GM19328 (cell line): ENCODE measurements around the gene YAF2.

Experiments
- ATAC-seq: cut with Tn5 transposase; IDR thresholded peaks from one replicate; pipeline ENCODE4 v1.9.1; 2021; ENCODE audit warnings: mild to moderate bottlenecking, moderate library complexity; ENCODE audit not compliant: unreplicated experiment

Gene YAF2

DNA sequence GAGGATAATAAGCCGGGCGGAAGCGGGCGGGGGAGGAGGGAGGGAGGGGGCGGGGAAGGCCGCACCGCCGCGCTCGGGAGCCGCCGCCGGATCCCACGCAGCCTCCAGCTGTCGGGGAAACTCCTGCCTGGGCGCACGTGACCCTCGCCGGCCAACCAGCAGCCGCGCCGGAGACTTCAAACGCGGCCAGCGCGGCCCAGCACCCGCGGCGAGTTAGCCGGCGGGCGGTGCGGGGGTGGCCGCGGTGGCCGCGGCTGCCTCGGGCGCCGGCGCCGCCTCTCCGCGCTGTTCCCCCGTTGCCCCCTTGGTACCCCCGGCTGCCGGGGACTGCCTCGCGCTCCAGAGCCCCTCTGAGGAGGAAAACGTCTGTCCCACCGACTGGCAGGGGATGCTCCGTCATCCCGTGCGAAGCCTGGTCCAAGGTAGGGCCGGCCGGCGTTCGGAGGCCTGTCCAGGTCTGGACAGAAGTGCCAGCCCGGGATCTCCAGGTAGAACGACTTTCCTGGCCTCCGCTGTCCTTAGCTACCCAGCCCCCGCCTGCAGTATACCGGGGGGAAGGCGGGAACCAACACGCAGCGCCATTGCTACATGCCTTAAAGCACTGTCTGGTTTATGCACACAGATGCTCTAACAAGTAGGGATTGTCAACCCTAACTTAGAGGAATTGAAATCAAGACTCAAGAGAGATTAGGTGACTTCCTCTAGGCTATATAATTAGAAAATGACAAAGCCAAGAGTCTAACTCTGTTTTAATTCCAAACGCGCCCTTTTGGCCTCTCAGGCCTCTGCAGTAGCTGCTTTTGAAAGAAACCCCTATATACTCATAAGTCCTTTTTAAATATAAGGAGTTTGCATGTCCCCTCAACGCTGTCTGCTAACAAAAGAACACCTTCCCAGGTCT is at the start of gene YAF2:
Gene YAF2 (minus strand): TSS at position 9 of the 901 bp plus-strand sequence. CDS start 68 bp downstream, outside the sequence.
- peak; percentile 81 for ATAC-seq

DNA sequence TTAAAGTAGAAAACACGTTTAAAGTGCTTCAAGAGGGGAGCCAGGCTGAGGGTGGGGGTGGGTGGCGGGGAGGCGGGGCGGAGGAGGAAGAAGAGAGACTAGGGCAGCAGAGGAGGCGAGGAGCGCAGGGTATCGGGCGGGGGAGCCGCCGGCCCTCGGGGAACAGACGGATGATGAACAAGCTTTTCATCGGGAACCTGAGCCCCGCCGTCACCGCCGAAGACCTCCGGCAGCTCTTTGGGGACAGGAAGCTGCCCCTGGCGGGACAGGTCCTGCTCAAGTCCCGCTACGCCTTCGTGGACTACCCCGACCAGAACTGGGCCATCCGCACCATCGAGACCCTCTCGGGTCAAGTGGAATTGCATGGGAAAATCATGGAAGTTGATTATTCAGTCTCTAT is 48.7 kb upstream of the YAF2 start:
- ATAC-seq: no peak

GRCh38 chr12:42285431-42285830 is 47.4 kb upstream of the YAF2 start:
- ATAC-seq: no peak

GRCh38 chr12:42284876-42285275 is 46.8 kb upstream of the YAF2 start:
- no peak for ATAC-seq

DNA sequence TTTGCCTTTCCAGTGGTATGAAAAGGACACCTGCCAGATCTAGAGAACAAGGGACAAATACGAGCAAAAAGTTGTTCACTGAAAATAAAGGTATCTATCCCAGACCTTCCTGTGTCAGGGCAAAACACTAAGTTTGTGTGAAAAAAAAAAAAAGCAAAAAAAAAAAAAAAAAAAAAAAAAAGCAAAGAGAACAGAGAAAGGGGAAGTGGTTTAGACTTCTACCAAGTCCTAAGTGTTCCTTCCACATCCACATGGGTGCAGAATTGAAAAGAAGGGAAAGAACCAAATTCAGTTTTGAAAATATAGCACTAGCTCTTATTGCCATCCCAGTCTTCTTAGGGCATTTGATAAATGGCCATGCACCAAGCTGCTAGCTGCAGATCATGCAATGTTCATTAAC is 46.1 kb upstream of the YAF2 start:
- ATAC-seq: no peak

DNA sequence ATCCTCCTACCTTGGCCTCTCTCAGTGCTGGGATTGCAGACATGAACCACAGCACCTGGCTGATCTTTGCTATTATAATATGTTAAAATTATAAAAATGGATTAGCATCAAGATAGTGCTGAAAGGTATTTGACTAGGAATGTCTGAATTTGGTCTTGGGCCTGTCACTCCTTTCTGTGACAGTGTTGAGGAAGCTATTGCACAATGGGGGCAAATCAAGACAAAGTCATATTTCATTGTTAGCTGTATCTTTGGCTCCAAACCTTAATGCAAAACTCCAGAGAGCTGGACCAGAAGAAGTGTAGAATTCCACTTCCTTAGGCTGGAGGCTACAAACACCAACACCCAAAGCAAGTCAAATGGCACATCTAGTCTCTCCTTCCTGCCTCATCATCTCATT is 45.7 kb upstream of the YAF2 start:
- ATAC-seq: no peak

DNA sequence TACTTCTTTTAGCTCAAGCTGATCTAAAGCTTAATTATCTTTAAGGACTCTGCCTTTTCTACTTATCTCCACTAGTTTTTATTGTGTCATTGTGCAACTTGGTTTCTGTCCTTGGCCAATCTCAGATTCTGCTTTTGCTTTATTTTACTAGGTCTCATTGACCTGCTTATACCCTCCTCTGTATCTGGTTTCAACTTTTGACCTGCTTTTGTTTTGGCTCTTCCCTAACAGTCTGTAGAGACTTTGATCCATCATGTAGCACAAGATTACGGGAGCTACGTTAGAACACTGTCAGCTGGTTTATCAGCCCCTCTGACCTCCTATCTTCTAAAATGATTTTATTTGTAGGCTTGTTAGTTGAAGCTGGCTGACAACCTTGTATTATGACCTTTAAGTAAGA is 44.2 kb upstream of the YAF2 start:
- no peak for ATAC-seq

- ATAC-seq: no peak
These were observed 43.8 kb upstream of the YAF2 start for GRCh38 chr12:42281844-42282243.

DNA sequence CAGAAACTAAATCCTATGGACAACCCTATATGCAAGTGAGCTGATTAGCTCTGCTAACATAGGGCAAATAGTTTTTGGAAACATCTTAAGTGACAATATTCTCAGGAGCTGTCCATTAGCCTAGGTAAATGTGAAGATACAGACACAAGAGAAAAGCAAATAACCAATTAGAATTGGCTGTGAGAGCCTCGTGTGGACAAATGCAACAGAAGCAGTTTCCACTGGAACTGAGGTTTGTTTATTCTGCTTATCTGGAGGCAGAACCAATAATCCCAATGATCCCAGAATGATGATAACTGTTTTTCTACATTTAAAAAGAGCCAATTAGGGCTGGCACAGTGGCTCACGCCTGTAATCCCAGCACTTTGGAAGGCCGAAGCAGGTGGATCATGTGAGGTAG is 43.2 kb upstream of the YAF2 start:
- no peak for ATAC-seq

GRCh38 chr12:42278128-42278510 is 40.1 kb upstream of the YAF2 start:
- ATAC-seq: no peak

- ATAC-seq: no peak
These were observed 39.5 kb upstream of the YAF2 start for GRCh38 chr12:42277396-42278127.

- no peak for ATAC-seq
These were observed 37.5 kb upstream of the YAF2 start for GRCh38 chr12:42275499-42275898.

DNA sequence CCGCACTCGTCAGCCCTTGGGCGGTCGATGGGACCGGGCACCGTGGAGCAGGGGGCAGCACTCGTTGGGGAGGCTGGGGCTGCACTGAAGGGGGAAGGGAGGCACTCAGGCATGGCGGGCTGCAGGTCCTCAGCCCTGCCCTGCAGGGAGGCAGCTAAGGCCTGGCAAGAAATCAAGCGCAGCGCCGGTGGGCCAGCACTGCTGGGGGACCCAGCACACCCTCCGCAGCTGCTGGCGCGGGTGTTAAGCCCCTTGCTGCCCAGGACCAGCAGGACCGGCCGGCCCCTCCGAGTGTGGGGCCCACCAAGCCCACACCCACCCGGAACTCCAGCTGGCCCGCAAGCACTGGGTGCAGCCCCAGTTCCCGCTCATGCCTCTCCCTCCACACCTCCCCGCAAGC is 35.7 kb upstream of the YAF2 start:
- no peak for ATAC-seq

DNA sequence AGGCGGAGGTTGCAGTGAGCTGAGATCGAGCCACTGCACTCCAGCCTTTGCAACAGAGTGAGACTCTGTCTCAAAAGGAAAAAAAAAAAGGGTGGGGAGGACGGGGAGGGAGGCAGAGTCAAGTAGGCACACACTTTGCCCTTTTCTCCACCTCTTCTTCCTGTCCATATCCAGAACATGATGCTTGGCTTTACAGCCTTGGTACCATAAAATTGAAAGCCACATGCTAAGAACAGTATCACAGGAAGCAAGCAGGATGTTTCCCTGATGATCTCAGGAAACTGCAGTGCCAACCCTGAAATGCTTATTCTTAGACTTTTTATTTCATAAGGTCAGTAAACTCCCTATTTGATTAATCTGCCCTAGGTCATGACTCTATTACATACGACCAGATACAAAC is 32.5 kb upstream of the YAF2 start:
- no peak for ATAC-seq

DNA sequence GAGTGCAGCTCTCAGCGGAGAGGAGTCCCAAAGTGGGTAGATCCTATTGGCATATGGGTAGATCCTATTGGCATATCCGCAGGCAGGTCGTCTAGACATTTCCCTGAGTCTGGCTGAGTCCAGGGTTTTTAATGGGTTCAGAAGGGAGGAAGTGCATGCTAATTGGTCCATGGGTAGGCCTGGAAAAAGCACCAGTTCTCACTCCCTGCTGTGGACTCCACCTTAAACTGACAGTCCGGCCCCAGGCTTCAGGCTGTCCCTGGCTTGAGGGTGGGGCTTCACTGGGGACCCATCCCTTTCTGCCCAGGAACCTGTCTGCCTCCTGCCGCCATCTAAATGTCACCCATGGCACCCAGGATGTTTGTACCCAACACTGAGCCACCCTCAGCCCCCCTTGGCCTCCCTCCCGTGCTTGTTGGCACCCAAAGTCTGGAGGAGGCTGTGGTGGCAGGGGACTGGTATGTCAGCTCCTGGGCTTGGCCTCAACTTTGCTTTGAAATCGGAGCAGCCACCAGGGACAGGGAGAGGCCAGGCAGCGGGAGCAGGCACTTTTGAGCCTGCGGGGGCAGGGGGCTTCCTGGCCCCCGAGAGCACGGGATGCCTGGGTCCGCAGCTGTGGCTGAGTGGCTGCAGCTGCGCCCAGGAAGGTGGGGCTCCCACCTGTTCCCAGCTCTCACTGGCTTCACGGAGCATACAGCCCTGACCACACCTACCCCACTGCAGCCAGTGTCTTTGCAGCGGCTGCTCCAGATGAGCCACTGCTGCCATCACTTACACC is 29.6 kb upstream of the YAF2 start:
- ATAC-seq: no peak

GRCh38 chr12:42266579-42267230 is 28.7 kb upstream of the YAF2 start:
- ATAC-seq: no peak

- no peak for ATAC-seq
These were observed 24.2 kb upstream of the YAF2 start for GRCh38 chr12:42262271-42262670.

DNA sequence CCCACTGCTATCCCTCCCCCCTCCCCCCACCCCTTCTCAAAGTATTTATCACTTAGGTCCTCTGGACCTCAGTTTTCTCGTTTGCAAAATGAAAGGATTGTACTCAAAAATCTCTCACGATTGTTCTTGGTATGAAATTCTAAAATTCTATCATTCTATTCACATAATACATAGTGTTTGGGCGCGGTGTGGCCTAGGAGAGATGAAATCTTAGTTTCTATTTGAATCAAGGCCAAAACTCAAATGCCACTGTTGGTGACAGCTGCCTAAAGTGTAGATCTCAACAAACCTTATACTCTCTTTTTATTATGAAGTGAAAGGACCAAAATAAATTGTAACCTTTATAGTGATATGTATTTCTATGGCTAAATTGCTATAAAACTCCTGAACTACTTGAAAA is 23.7 kb upstream of the YAF2 start:
- no peak for ATAC-seq

- no peak for ATAC-seq
These were observed 22.5 kb upstream of the YAF2 start for GRCh38 chr12:42260518-42260917.

- no peak for ATAC-seq
These were observed 21.7 kb upstream of the YAF2 start for GRCh38 chr12:42259699-42260098.

DNA sequence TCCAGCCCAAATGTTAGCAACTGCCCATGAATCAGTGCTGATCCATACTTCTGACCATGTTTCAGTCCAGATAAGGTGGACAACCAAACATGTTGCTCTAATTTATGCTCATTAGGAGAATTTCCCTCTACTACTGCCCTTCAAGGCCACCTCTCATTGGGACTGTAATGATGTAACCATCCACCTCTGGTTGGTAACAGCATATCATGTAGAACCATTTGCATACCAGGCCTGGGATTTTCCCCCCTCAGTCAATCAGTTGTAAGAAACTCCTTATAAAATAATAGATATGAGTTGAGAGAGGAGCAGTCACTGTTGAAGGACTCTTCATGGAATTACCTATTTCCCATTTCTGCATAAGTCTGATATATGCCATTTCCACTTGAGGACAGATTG is 17.8 kb upstream of the YAF2 start:
- ATAC-seq: no peak
